Measurements from ENCODE around the gene TMED4. TPM values are rescaled to one million over a fixed set of nuclear protein-coding genes. Genes with fewer than 3 reads are reported as not detected.

TMED4 gene
- total RNA-seq = 75.7 and 92.9 TPM in 2 replicates

GRCh38 chr7:44581879-44582603 is at the start of gene TMED4:
Gene TMED4, minus strand, starts transcription at chr7:44582231. Its CDS starts 25 bp downstream, at chr7:44582206.

DNA sequence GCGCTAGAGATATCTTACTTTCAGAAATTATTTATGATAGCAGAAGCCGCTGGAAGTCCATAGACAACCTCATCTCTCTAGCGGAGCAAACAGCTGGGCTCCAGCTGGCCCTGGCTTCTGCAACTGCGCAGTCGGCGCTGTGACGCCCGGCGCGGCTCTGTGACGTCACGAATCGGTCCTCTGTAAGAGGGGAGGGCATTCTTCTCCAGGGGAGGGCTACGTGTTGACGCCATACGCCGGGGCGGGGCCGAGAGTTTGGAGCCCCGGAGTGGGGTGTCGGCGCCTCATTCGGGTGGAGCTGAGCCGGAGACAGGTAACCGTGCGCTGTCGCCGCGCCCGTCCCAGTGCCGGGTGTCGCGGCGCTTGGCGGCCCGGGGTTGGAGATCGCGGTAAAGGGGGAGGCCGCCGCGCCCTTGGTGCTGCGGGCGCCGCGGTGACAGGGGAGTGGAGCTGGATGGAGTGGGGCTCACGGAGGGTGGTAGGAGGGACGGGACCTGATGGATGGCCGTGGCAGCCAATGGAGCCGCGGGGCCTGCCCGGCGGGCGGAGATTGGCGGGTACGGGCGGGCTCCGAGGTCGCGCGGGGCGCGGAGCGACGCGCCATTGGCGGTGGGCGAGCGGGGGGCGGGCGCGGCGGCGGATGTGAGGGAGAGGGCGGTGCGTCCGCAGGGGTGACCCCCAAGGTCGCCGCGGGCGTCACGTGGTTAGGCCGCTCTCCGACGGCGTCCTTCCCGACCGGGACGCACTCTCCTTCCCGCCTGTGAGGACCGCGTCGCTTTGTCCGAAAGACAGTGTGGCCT is 24.5 kb upstream of the TMED4 start, which contains the start of gene OGDH:
OGDH (plus strand) TSS at position 287 of the 800 bp plus-strand sequence. CDS start 17,717 bp downstream, outside the sequence.

GRCh38 chr7:44573464-44574286 is 8.4 kb downstream of the TMED4 start, which contains the start of gene DDX56:
Gene DDX56, minus strand, starts transcription at chr7:44573908. Its CDS starts 13 bp downstream, at chr7:44573895.

DNA sequence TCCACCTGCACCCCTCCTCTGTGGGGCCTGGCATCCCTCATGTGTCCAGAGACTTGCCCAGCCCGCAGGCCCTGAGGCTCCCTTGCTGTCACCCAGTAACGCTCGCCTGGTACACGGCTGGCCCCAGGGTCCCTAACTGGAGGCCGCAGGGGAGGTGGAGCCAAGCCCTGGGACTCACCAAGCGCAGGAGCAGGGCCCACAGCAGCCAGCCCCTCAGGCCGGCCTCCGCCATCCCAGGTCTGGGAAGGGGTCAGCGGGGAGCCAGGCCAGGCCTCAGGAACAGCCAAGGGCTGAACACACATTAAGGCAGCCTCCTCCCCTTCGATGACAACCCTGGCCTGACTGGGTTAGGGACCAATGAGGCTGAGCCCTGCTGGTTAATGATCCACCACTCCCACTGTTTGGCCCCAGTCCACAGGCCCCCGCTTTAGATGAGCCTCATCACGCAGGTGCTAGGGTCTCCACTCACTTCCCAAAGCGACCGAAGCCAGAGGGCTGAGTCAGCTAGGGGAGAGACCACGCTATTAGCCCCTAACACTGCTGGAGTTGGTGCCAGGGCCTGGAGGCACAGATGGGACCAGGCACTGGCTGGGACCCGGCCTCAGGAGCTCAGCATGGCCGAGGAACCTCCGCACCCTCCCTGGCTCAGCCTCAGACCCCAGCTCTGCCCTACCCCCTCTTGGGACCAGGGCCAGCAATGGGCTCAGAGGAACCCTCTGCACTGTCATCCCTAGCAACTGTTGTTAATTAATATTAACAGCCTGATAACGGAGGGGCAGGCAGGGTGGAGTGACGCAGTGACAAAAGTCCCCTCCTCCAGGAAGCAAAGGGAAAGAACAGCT is 40.8 kb downstream of the TMED4 start, which contains the start of gene NPC1L1:
NPC1L1 (minus strand) TSS at position 303 of the 842 bp plus-strand sequence; CDS start at position 232, 71 bp downstream.

Other genes with a start within 250 kb of the TMED4 start
- gene NUDCD3, start 91.6 kb downstream of the TMED4 start, total RNA-seq = 42.1 and 51.2 TPM in 2 replicates
- gene NPC1L1, start 40.9 kb downstream of the TMED4 start, total RNA-seq = under 0.01 TPM in 1 of 2 replicates, not detected in the other
- gene DDX56, start 8.3 kb downstream of the TMED4 start, total RNA-seq = 39.1 and 41.4 TPM in 2 replicates
- 116 and 126 TPM in 2 replicates for gene OGDH, start 24.4 kb upstream of the TMED4 start, total RNA-seq
- 10.3 and 16.3 TPM in 2 replicates for gene ZMIZ2, start 166.6 kb upstream of the TMED4 start, total RNA-seq
- gene PPIA, start 214.4 kb upstream of the TMED4 start, total RNA-seq = 2,223 and 2,281 TPM in 2 replicates